ENCODE results near the gene NCBP3.

The NCBP3 gene

GRCh38 chr17:3802461-3803307 is 43.4 kb downstream of the NCBP3 start:
- DNase-seq (no peak), ATAC-seq (ENCODE audit: insufficient read depth, low read depth) (no peak)
- peak overlapping the region; percentile 0; the same call in 1 of the 2 replicates for H3K27ac ChIP-seq (ENCODE audit: low read length)
- H3K4me2 ChIP-seq (ENCODE audit: insufficient read depth, low read length), result no peak overlapping the region
- H3K9ac ChIP-seq (ENCODE audit: low read depth, low read length), result no peak overlapping the region
- TF ChIP-seq CTCF (IDR thresholded peaks at IDR 0.05; ENCODE audit: borderline replicate concordance, extremely low read depth, low read length, poor library complexity, severe bottlenecking) (no peak), EZH2 (IDR thresholded peaks at IDR 0.05; ENCODE audit: borderline replicate concordance, low read depth, low read length, severe bottlenecking) (no peak)
- H3K4me1 ChIP-seq (ENCODE audit: insufficient read depth, low read length), result peaks cover 13% of the 10 kb centered on the region
- no peak overlapping the region for H3K4me3 ChIP-seq (ENCODE audit: low read depth in 1 of 2, low read length in 2 of 2)
- no peak overlapping the region for H2AFZ ChIP-seq (ENCODE audit: low read depth, low read length)
- no peaks in the 10 kb centered on the region for H3K79me2 ChIP-seq (ENCODE audit: insufficient read depth, low read length)
- no peaks in the 10 kb centered on the region for H3K9me3 ChIP-seq (ENCODE audit: insufficient read depth, low read length, severe bottlenecking)
- no peaks in the 10 kb centered on the region for H3K27me3 ChIP-seq (ENCODE audit: insufficient read depth, low read length, poor library complexity)
- no peaks in the 10 kb centered on the region for H4K20me1 ChIP-seq (ENCODE audit: insufficient read depth, low read length)
- peaks cover 16% of the 10 kb centered on the region for H3K36me3 ChIP-seq (ENCODE audit: insufficient read depth, low read length)

GRCh38 chr17:3801792-3802191 is 44.3 kb downstream of the NCBP3 start:
- no peak overlapping the region for H3K27ac ChIP-seq (ENCODE audit: low read length)
- H3K27me3 ChIP-seq (ENCODE audit: insufficient read depth, low read length, poor library complexity), result no peaks in the 10 kb centered on the region
- ATAC-seq (ENCODE audit: insufficient read depth, low read depth) (no peak), DNase-seq (no peak)
- H2AFZ ChIP-seq (ENCODE audit: low read depth, low read length), result no peak overlapping the region
- no peaks in the 10 kb centered on the region for H4K20me1 ChIP-seq (ENCODE audit: insufficient read depth, low read length)
- no peak overlapping the region for H3K4me3 ChIP-seq (ENCODE audit: low read depth in 1 of 2, low read length in 2 of 2)
- no peaks in the 10 kb centered on the region for H3K79me2 ChIP-seq (ENCODE audit: insufficient read depth, low read length)
- peaks cover 20% of the 10 kb centered on the region for H3K4me1 ChIP-seq (ENCODE audit: insufficient read depth, low read length)
- no peak overlapping the region for H3K4me2 ChIP-seq (ENCODE audit: insufficient read depth, low read length)
- no peak overlapping the region for H3K9ac ChIP-seq (ENCODE audit: low read depth, low read length)
- no peak for TF ChIP-seq EZH2 (IDR thresholded peaks at IDR 0.05; ENCODE audit: borderline replicate concordance, low read depth, low read length, severe bottlenecking)
- no peak for TF ChIP-seq CTCF (IDR thresholded peaks at IDR 0.05; ENCODE audit: borderline replicate concordance, extremely low read depth, low read length, poor library complexity, severe bottlenecking)
- H3K9me3 ChIP-seq (ENCODE audit: insufficient read depth, low read length, severe bottlenecking), result no peaks in the 10 kb centered on the region
- H3K36me3 ChIP-seq (ENCODE audit: insufficient read depth, low read length), result peaks cover 7% of the 10 kb centered on the region; the same call in 1 of the 2 replicates

GRCh38 chr17:3801347-3801746 is 44.7 kb downstream of the NCBP3 start:
- no peak for DNase-seq
- Histone ChIP-seq H2AFZ (ENCODE audit: low read depth, low read length) (no peak overlapping the region), H4K20me1 (ENCODE audit: insufficient read depth, low read length) (no peaks in the 10 kb centered on the region), H3K79me2 (ENCODE audit: insufficient read depth, low read length) (no peaks in the 10 kb centered on the region), H3K36me3 (ENCODE audit: insufficient read depth, low read length) (peaks cover 4% of the 10 kb centered on the region; the same call in 1 of the 2 replicates), H3K4me3 (ENCODE audit: low read depth in 1 of 2, low read length in 2 of 2) (no peak overlapping the region), H3K9me3 (ENCODE audit: insufficient read depth, low read length, severe bottlenecking) (no peaks in the 10 kb centered on the region), H3K4me1 (ENCODE audit: insufficient read depth, low read length) (peaks cover 24% of the 10 kb centered on the region), H3K9ac (ENCODE audit: low read depth, low read length) (no peak overlapping the region), H3K4me2 (ENCODE audit: insufficient read depth, low read length) (no peak overlapping the region), H3K27ac (ENCODE audit: low read length) (peak overlapping the region; percentile 56; the same call in 1 of the 2 replicates), H3K27me3 (ENCODE audit: insufficient read depth, low read length, poor library complexity) (no peaks in the 10 kb centered on the region)
- no peak for TF ChIP-seq CTCF (IDR thresholded peaks at IDR 0.05; ENCODE audit: borderline replicate concordance, extremely low read depth, low read length, poor library complexity, severe bottlenecking)
- no peak for TF ChIP-seq EZH2 (IDR thresholded peaks at IDR 0.05; ENCODE audit: borderline replicate concordance, low read depth, low read length, severe bottlenecking)
- ATAC-seq (ENCODE audit: insufficient read depth, low read depth), result no peak

Data from DND-41 (cell line).